ENCODE results near the gene FNDC3B.
"Not testable (repeated sequence)": the region's sequence is repeated elsewhere in the genome, so short reads cannot be mapped to it uniquely, and the experiment has no call there.

FNDC3B gene

DNA sequence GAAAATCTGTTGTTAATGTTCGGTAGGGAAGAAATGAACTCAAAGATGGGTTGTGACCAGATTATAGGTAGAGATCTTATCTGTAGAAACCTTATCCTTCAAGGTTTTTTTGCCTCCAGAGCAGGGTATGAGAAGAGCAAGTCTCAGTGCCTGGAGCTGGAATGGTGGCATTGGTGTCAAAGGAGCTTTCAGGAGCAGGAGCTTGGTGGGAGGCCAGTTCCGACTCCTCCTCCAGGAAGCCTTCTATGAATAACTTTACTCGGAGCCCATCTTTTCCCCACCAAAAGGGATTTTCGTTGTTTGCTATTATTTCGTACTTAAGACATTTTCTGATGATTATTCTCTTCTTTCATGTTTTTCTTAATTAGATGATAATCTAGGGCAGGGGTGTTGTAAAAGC is 317.0 kb downstream of the FNDC3B start:
- no peak for DNase-seq

- DNase-seq: no peak
Observed at GRCh38 chr3:172357850-172358754, 318.7 kb downstream of the FNDC3B start.

DNA sequence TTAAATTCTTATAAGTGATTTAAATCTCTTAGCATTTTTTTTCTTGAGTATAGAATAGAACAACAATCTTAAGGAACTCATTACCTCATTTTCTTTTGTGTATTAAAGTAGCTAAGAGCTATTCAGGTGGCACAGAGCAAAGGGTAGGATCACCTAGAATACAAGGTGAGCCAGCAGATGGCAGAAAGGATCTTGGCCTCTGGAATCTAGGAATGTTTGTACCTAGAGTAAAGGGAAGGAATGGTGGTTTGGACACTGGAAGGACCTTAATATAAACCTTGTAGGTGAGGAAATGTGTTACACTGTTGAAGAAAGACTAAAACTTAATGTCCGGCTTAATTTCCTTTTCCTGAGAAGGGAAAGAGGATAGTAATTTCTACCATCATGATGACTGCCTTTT is 319.9 kb downstream of the FNDC3B start:
- DNase-seq: no peak

- DNase-seq: no peak
Observed at GRCh38 chr3:172359996-172360395, 320.6 kb downstream of the FNDC3B start.

GRCh38 chr3:172362583-172362982 is 323.2 kb downstream of the FNDC3B start:
- DNase-seq: no peak

DNA sequence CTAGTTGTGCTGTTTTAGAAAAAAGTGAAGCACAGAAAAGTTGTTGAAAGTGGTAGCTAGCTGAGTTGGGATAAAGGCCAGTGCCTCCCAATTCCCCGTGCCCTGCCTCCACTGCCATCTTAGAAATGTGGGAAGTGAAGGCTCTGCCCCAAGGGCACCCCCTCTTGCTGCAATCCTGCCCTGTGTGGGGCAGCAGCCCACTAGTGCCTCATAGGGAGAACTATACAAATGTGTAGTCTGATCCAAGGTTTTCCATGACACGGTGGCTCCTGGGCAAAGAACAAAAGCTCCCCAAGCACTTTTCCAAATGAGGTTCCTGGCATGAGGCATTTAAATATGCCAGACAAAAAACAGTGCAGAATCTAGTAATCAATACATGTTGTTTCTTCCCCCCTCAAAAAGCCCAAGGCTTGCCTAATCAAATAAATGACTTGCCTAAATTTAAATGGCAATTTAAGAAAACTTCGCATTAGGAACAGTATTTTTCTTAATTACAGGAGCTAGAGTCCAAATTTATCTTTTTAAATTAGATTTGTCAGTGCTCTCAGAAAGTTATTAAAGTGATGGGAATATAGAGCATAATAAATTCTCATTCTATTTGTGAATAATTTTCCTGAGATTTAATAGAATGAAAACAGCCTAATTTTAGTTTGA is 325.1 kb downstream of the FNDC3B start:
- no peak for DNase-seq

GRCh38 chr3:172365028-172365567 is 325.7 kb downstream of the FNDC3B start:
- DNase-seq: no peak

DNA sequence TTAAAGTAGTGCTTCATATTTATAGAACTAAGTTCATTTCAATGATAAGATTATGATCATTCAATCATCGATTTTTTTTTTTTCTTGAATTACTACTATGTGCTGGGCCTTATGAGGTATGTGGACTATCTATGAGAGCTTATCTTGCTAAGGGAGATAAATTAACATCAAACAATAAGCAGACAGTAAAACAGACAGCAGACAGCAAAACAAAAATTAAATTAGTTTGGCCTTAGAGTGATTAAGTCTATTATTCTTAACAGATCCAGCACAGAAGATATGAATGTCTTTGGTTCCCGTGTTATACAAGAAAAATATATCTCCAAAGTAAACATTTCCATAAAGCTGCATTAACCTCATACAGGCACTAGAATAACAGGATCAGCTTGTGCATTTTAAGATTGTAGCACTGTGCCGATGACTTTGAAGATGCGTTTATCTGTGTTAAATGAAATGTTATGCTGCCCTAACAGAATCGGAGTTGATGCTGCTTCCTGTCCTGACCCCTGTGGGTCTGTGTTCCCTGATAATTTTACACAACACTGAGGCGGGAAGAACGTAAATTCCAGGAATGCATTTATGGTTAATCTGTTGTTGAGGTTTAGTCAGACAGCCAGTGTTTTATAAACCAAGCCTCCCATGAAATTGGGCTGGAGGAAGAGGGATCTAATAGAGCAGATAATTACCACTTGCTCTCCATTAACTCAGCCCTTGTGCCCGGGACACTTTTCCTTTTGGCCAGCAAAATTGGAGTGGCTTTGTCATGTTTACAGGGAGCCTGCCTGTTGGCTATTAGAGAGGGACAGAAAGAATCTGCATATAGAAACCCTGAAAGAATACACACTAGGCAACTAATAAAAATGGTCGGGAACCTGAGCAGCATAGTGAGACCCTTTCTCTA is 328.1 kb downstream of the FNDC3B start:
- DNase-seq: no peak

DNA sequence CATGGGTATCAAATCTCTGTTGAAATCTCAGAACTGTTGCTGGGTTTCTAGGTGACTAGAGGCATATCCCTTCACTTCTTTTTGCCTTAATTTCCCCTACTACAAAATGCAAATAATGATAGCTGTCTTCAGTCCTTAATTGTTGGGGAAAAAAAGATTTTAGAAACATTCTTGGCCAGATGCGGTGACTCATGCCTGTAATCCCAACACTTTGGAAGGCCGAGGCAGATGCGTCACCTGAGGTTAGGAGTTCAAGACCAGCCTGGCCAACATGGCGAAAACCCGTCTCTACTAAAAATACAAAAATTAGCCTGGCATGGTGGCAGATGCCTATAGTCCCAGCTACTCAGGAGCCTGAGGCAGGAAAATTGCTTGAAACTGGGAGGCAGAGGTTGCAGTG is 329.2 kb downstream of the FNDC3B start:
- DNase-seq: not testable (repeated sequence)

- no peak for DNase-seq
Observed at GRCh38 chr3:172369590-172370259, 330.3 kb downstream of the FNDC3B start.

DNA sequence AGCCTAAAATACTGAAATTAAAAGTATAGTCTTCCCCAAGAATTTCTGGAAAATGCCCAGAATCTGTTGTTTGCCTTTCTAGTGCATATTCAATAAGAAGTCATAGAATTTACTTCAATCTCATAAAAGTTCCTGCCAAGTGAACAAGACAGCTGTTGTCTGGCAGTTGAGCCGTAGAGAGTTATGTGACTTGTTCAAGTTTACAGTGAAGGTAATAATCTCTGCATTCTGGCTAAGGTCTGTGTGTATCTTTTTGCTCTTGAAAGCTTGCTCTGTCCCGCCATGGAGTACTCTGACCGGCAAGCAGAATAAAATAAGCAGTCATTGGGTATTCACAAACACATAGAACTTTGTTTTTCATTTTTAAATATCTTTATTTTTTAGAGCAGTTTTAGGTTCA is 331.0 kb downstream of the FNDC3B start:
- no peak for DNase-seq

DNA sequence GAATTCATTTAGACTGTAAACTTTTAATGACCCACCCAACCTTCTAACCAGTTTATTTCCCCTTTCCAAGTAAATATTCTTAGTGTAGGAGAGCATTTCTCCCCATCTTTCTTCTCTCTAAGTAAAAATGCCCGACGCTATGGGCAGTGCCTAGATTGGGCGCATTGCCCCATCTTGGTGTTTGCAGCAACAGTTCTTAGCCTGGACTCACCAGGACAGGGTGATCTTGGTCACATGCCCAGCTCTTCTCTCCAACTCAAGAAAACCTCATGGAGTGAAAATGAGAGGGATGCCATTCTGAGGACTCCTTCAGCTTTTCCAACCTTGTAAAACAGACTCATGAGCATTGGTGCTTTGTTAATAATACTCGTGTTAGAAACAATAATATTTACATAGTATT is 332.2 kb downstream of the FNDC3B start:
- DNase-seq: no peak

DNA sequence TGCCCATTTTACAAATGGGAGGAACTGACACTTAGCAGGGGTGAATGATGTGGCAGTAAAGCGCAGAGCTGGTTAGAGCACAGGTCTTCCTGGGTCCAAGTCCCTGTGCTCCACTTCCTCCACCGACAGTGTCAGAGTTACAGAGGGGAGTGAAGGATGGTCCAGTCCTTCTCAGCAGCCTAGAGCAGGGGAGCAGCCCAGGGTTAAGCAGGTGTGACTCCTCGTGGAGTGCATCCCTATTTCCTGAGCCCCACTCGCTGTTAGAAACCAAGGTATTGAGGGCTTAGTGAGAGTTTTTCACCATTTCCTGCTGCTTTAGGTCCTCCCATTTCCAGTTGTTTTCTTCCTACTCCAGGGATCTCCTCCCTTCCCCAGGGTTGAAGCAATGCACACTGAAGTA is 333.5 kb downstream of the FNDC3B start:
- no peak for DNase-seq

DNA sequence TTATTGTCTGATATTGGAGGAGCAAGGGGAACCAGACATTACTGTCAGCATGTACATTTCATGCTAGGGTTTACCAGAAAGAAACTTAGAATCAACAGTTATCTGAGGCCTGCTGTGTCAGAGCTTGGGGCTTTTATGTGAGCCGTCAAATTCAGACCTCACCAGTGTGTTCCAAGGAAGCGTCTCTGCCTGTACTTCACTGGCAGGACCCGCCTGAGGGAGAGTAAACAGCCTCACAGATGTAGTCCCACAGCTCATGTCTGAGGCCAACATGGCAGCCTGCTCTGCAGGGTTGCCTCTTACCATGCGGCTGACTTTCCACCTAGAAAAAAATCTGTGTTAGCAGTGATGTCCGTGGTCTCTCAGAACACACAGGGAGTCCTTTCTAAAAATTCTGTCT is 334.5 kb downstream of the FNDC3B start:
- DNase-seq: no peak

DNA sequence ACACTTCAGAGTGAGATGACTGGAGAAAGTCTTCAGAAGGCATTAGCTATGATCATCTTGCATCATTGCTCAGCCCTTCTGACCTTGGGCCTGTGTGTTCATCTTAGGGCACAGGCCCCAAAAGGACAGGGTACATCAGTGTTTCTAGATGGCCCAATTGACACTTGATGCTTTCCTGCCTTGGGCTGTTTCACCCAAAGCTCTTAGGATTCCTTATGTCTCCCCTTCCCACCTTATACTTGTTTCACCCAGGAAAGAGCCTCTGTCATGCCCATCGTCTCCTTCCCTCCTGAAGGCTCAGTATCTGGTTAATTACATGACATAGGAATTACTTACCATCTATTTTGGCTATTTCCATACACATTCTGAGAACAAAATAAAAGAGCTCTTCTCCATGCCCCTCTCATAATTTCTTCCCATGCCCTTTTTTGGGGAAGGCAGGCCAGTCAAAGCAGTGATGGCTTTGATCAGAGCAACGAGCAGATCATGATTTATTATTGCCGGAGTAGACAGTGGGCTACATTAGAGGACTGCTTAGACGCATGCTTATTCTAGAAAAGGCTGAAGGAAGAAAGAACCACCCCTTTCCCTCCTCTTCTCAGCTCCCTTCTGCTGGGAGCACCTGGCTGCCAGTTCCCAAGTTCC is 335.9 kb downstream of the FNDC3B start:
- DNase-seq: no peak

DNA sequence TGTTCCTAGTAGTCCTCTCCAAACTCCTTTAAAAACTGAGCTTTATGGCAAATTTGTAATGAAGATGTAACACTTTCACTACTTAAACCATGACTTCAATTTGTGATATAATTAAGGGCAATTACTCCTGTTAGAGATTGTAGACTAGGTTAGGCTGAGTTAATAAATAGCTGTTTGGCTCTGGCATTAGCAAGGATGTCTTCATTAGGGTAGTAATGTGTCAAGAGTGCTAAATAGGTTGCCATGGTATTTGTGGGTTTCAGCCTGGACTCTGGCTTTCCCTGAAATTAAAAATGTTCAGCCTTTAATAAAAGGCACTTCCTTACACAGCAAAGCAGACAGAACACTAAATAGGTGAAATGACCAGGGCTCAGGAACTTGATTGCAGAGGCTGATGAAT is 337.0 kb downstream of the FNDC3B start:
- no peak for DNase-seq

- DNase-seq: no peak
Observed at GRCh38 chr3:172376881-172377280, 337.5 kb downstream of the FNDC3B start.

GRCh38 chr3:172378439-172378838 is 339.1 kb downstream of the FNDC3B start:
- DNase-seq: no peak

DNA sequence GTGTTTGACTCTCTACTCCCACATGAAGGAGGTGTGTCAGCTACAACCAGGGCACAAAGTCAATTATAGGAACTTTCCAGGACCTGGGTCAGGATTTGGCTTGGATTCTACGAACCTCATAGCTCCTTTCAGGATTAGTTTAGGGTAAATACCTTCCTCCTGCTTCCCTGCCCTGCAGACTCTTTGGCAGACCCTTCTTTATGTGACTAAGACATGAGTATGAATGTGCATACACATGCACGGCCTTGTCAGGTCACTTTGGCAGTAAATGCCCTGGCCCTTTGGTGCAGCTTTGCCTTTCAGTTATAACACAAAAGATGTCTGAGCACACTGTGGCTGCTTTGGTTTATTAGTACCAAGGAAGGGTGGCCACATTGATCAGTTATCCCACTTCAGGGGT is 340.0 kb downstream of the FNDC3B start:
- DNase-seq: no peak

- no peak for DNase-seq
Observed at GRCh38 chr3:172380632-172381031, 341.3 kb downstream of the FNDC3B start.

GRCh38 chr3:172383306-172383796 is 344.0 kb downstream of the FNDC3B start:
- DNase-seq: no peak

DNA sequence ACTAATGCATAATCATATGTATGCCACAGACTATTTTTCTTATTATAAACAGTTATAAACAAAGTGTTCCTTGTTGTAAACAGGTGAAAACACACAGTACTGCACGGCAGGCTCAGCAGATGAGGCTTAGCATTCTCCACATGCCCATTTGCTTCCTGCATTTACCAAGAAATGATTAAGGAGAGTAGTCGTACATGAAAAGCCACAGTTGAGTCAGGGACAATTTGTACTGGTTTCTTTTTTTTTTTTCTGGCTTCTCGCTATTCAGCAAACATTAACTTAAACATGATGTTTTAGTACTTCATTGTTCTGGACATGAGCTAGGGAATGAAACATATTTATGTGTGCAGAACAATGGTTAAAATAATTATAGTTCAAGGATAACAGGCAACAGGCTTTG is 345.5 kb downstream of the FNDC3B start:
- no peak for DNase-seq
